IPS-NIHi11 (cell line): ENCODE measurements around the gene RAD23B.
A peak's percentile ranks its signal among the peaks of the same experiment; 100 is the strongest.

Source experiments
- DNase-seq: peaks from one replicate; pipeline ENCODE4 v3.0.0; 2012; ENCODE audit warnings: mixed read lengths, low spot score

Gene RAD23B

DNA sequence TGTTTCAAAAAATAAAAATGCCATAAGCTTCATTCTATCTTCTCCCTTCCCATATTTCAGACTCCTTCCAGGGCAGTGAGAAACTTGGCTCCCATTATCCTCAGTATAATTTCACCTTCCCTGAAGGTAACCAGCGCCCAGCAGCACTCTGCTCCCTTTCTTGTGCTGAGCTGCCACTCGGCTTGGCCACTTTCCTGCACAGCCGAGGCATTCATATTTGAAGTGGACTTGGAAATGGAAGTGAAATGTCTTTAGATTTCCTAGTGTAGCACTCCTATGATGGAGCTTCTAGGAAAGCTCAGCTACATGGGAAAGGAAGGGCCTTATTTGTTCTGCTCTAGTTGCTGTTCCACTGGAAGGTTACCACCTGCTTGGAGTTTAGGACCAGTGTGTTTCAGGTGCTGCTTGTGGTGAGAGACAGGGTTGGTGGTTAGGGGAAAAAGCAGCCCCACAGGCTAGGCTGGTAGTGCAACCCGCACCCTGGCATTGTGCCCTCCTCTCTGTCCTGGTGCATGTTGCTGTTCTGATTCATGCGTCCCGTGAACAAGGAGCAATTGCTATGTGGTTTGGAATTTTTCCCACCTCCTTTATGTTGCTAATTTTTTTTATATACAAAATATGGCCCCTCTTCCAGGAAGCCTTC is 53.8 kb downstream of the RAD23B start:
- no peak for DNase-seq

DNA sequence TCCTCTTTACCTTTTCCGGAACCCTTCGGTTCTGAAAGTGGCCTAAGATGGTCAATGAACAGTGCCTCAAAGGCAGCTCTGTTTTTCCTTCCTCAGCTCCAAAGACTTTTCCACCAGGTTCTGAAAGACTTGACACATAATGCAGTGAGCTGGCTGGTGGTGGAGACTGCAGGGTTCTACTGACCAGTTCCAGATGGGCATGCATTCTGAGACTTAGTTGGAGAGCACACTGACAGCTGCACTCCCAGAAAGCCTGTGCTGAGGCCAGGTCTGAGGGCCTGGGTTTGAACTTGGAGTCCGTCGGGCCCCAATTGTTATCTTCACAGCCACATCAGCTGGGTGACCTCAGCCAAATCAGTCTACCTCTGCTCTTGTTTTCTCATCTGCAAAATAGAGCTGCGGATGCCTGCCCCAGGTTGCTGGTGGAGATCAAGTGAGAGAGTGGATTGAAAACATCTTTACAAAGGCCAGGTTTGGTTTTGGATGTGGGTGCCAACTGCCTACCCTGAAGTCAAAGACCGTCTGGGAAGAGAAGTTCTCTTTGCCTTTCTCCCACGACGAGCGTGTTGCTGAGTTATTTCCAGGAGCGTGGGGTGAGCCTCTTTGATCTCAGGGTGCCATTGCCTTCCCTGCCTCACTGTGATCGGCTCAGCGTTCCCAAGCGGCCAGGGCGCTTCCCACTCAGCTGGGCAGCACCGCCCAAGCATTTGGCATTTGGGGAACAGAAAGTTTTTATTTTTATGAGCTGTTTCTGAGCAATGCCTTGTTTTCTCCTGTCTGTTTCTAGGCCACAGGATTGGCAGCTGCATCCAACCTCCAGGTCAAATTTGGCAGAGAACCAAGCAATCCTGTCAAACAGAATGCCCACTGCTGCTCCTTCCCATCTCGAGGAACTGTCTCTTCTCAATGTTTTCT is 54.9 kb downstream of the RAD23B start:
- no peak for DNase-seq

- DNase-seq: no peak
Measured at GRCh38 chr9:107338911-107339659, 56.0 kb downstream of the RAD23B start.

DNA sequence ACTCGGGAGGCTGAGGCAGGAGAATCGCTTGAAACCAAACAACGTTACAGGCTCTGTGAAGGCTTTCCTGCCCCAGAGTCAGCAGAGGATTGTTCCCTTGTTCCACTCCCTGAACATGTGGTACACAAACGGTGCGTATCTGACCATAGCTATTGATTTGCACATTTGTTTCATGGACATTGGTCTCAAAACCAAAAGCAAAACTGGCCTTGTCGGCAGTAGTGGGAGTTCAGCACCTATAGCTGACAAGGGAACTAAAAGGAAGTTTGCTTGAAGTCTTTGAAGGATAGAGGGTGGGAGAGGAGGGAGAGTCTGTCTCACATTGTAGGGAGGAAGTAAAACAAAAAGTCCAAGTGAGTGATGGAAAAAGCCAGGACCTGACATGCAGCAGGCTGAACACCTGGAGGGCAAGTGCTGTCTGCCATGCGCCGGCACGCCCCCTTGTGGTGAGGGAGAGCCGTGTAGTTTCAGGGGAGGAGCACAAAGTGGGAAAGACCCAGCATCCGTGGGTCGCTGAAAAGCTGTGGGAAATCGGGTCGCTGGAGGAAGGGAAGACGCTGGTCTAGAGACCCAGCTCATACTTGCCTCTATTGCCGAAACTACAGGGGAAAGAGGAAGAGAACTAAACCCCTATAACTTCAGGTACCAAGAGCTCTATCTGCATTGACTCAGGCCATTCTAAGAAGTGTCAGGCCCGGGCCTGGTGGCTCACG is 58.0 kb downstream of the RAD23B start:
- DNase-seq: peak; percentile 86

- DNase-seq: no peak
Measured at GRCh38 chr9:107342476-107343161, 59.5 kb downstream of the RAD23B start.

GRCh38 chr9:107345327-107345726 is 62.2 kb downstream of the RAD23B start:
- no peak for DNase-seq

DNA sequence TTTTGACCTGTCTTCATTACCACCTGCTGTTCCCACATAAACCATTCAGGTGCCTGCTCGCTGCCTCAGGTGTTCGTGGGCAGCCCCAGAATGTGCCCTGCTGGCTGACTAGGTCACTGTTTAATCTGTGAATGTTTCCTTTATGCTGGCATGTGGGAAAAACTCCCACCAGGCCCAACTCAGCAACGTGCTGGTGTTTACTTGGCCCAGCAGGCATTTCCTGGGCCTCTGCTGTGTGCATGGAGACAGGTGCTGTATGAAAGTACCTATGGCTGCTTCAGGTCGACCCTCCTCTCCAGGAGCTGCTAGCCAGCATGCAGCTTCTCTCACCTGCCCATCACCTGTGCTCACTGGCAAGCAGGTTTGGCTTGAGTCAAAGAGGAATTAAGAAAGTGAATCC is 65.8 kb downstream of the RAD23B start:
- no peak for DNase-seq

- DNase-seq: no peak
Measured at GRCh38 chr9:107350443-107350842, 67.4 kb downstream of the RAD23B start.

DNA sequence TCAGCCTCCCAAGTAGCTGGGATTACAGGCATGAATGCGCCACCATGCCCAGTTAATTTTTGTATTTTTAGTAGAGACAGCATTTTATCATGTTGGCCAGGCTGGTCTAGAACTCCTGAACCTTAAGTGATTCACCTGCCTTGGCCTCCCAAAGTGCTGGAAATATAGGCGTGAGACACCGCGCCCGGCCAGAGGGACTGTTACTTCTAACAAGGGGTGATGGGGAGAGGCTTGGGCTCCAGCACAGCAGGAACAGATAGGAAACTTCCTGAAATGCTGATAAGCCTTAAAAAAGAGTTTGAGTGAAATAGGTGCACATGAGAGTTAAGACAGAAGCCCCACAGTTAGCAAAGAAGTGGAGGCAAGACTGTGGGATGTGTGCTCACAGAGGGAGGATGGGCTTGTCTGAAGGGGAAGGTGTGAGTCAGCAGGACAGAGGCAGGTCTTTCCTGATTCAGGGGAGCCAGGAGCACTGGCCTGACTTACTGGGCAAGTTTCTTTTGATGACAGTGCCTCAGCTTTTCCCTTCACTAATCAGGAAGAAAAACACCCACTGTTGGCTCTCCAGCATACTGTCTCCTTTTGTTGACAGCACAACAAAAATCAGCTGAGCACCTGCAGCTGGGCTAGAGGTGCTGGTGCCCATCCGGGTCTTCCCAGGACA is 68.4 kb downstream of the RAD23B start:
- DNase-seq: no peak

DNA sequence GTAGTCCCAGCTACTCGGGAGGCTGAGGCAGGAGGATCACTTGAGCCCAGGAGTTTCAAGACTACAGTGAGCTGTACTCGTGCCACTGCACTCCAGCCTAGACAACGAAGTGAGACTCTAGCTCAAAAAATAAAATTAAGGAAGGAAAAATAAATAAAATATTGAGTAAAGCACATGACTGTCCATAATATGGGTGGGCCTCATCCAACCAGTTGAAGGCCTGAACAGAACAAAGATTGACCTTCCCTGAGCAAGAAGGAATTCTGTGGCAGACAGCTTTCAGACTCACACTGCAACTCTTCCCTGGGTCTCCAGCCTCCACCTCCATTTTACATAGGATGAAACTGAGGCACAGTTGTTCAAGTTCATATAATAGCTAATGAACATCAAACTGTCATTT is 72.3 kb downstream of the RAD23B start:
- no peak for DNase-seq

DNA sequence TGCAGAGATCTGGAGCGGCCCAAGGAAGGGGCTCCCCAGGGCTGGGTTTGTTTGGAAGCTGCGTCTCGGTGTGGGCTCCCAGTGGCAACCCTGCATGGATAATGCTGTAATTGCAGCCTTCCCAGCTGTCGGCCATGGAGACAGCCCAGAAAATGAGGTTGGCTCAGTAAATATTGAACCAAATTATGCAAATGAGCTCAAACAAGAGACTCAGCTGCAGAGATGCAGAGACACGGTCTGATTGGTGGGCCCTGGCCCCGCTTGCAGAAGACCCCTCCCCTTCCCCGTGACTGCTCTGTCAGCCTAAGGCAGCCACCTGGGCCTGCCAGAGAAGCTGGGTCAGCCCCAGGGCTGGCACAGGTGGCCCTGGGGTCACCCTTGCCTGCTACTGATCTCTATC is 75.9 kb downstream of the RAD23B start:
- DNase-seq: no peak

DNA sequence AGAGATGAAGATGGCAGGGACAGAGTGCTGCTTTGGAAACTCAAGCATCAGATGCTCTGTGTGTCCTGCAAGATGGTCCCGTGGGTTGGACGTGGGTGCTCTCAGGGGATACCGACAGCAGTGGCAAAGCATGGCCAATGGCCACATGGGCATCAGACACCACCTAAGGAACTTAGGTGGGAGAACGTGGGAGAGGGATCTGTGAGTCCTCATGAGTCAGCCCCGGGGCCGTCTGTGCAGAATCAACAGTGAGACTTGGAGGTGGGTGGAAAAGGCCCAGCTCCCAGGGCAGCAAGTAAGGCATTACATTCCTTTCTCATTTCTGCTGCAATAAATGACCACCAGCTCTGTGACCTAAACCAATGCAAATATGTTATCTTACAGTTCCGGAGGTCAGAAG is 77.0 kb downstream of the RAD23B start:
- DNase-seq: no peak

DNA sequence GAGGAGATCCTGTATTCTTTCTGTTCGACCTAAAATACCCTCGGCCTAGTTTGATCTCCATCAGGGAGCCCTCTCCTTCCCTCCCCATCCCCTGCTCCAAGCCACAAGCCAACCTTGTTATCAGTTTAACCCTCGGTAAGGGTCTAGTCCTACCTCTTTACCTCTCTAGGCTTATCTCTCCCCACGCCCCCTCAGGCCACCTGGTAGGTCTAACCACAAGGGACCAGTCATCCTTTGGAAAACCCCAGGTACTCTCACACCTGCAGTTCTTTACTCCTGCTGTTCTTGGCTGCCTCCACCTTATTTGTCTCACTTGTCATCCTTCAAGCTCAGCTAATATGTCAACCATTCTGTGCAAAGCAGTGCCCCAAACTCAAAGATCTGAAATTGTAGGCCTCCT is 78.7 kb downstream of the RAD23B start:
- DNase-seq: no peak

DNA sequence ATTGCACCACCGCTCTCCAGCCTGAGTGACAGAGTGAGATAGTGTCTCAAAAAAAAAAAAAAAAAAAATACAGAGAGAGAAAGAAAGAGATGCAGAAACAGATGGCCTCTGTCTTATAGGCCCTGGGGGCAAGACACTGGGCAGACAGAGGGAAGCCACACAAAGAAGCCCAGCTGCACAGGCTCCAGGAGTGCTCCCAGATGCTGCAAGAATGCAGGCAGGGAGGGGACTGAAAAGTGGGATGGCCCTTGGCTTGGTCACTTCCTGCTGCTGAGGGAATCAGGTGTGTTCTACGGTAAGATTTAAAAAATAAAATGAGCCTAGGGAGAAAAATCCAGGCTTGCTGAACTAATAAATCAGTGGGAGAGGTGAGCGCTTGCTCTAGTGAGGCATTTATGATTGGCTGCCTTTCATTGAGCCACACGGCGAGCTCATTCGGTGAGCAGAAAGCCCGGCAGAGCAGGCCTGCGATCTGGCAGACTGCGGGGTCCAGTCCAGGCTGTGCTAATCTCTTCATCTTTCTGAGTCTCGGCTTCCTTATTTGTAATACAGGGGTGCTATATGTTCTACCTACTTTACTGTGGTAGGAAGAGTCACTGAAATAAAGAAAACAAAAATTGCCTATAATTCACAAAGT is 80.6 kb downstream of the RAD23B start:
- no peak for DNase-seq

DNA sequence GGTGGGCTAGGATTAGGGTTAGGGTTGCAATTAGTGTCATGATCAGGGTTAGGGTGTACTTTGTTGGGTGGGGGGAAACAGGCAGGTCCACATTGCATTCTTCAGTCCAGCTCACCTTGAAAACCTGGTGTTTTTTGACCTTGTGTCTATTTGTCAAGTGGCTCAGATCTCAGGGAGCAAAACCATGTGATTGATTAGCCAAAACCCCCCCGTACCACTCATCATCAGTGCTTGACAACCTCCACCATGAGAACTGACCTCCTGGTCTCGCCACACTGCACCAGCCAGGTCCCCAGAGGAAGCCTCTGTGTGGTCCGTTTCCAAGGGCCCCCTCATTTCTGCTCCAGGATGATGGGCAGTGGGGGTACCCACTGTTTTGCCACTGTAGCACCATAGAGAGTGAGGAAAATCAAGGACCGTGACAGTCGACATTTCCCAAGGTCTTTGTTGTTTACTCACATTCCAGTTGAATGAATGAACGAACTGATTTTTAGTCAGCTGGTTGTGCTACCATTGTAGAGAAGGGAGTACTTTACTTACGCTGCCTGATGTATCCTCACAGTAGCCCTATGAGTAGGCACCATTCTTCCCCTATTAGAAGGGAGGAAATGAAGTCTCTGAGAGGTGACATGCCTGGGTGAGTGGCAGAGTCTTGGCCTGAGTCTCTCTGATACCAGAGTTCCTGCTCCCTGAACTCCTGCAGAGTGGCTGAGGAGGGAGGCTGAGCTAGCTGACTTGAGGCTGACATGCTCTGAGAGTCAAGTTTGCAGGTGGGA is 84.8 kb downstream of the RAD23B start:
- DNase-seq: no peak

GRCh38 chr9:107368696-107369095 is 85.6 kb downstream of the RAD23B start:
- DNase-seq: no peak

- DNase-seq: no peak
Measured at GRCh38 chr9:107373809-107374208, 90.7 kb downstream of the RAD23B start.

DNA sequence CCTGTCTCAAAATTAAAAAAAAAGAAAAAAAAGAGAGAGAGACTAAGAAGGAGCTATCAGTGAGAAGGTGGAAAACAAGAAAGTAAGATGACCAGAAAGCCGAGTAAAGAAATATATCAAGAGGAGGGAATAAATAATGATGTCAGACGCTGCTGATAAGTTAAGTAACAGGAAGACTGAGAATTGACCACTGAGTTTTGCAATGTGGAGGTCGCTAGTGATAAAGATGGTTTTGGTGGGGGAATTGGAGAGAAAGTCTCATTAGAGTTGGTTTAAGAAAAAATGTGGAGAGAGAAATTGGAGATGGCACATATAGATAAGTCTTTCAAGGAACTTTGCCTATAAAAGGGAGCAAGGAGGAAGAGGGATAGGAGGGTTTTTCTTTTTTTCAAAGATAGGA is 91.9 kb downstream of the RAD23B start:
- DNase-seq: no peak

DNA sequence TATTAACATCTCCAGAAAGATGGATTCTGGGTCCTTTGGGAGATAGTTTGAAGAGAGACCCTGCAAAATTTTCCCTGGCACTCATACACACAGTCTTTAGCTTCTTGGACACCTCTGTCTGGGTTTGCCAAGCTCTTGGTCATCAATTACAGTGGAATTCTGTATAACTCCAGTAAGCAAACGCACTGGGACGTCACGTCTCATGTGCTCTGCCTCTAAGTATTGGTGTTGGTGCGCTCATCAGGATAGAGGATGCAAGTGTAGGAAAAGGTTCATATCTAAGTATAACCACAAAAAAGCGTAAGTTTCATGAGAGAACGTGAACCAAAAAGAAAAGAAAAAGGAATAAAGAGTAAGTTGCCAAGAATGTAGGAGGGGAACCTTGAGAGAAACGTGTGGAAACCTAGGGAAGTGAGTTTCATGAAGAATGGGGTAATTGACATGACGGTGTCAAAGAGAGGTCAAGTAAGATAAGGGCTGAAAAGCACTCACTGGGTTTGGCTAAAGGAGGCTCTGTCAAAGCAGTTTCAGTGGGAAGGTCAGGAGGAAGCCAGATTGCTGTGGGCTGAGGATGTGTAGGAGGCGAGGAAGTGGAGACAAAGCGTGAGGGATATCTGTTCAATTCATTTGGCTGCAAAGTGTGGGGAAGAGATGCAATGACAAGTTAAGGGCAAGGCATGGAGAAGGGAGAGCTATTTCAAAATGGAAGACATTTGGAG is 92.7 kb downstream of the RAD23B start:
- no peak for DNase-seq
